NK-92 treated with Interleukin-12 subunit alpha and Interleukin-12 subunit beta, amount 100 ng/mL, for 24 hours (cell line): Measurements from ENCODE around the gene FNDC11.

ENCODE experiments used
- DNase-seq: peaks from one replicate; lab custom pipeline; 2025; lab: John Stamatoyannopoulos, UW

The FNDC11 gene

DNA sequence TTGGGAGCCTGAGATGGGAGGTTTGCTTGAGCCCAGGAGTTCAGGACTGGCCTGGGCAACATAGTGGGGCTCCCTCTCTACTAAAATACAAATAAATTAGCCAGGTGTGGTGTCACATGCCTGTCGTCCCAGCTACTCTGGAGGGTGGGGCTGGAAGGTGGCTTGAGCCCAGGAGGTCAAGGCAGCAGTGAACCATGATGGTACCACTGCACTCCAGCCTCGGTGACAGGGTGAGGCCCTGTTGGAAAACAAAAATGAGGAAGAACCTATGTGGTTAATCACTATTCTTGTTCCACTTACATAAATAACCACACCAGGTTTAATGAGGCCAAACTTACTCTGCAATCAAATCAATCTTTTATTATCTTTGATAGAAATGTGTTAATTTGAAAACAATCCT lies 28.0 kb upstream of the FNDC11 start:
- DNase-seq, result no peak

DNA sequence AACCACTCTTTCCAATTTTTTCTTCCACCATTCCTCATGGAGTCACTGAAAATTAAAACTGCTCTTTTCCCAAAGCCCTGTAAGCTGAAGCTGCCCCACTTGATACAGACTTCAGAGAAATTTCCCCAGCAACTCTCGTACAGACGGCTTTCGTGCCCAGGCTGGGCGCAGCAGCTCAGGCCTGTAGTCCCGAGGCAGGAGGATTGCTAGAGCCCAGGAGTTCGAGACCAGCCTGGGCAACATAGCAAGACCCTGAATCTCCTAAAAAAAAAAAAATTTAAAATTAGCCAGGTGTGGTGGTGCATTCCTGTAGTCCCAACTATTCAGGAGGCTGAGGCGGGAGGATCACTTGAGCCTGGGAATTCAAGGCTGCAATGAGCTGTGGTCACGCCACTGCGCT lies 26.8 kb upstream of the FNDC11 start:
- DNase-seq, result no peak

DNA sequence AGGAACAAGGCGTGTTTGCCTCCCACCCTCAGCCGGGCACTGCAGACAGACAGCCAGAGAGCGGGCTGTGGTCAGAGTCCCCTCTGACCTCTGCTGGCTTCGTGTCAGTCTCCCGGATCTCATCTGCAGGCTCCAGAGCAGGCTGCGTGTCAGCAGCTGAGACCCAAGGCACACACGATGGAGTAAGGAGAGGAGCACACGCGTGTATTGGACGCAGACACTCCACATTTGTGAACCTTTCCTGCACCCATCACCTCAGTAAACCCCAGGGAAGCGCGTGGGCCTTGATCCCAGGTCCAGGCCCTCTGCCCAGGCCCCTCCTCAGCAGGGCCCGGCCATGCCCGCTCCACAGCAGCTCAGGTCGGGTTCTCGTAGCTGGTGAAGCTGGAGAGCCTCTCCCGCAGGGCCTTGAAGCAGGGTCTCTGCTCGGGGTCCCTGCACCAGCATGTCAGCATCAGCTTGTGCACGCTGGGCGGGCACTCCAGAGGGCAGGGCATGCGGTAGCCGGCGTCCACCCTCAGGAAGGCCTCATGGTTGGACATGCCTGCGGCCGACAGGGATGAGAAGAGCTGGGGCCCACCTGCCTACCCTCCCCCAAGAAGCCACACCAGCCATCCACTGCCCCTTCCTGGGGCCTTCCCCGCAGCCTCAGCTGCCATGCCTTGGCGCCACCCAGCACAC lies 24.6 kb upstream of the FNDC11 start:
- DNase-seq, result no peak

DNA sequence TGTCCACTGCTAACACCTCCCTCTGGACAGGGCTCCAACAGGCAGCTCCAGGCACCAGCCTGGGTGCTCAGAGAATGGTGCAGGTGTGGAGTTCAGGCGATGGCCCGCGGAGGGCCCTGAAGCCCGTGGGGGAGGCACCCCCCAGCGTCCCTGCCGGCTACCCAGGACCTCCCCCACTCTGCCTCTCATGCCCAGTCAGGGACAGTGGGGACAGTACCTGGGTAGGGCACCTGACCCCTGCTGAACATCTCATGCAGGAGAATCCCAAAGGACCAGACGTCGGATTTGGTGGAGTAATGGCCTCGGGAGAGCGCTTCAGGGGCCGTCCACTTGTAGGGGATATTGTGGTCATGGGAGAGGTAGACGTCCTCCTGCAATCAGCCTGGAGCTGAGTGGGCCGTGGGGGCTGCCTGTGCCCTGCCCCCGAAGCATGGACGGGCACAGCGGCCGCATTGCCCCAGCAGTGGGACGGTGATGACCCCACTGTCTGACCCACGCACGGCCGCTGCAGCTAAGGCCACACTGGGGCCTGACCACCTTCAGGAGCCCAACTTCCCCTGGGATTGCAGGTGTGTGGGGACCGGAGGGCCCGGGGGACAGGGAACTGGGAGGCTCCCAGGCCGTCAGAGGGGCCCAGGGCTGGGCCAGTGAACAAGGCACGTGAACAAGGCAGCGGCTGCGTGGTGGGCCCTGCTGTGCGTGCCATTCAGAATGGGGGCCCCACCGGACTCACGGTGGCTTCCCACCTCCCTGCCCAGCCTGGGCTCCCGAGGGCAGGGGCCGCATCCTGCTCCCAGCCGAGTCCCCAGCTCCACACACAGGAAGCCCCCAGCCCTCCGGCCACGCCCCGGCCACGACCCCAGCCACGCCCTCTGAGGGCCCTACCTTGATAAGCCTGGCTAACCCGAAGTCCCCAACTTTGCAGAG lies 23.8 kb upstream of the FNDC11 start:
- DNase-seq, result no peak

GRCh38 chr20:63530788-63531160 lies 23.2 kb upstream of the FNDC11 start:
- DNase-seq, result no peak

- no peak for DNase-seq
Measured at GRCh38 chr20:63531686-63532448, 22.1 kb upstream of the FNDC11 start.

- DNase-seq, result no peak
Measured at GRCh38 chr20:63532449-63532971, 21.4 kb upstream of the FNDC11 start.

GRCh38 chr20:63533388-63533787 lies 20.6 kb upstream of the FNDC11 start:
- no peak for DNase-seq

DNA sequence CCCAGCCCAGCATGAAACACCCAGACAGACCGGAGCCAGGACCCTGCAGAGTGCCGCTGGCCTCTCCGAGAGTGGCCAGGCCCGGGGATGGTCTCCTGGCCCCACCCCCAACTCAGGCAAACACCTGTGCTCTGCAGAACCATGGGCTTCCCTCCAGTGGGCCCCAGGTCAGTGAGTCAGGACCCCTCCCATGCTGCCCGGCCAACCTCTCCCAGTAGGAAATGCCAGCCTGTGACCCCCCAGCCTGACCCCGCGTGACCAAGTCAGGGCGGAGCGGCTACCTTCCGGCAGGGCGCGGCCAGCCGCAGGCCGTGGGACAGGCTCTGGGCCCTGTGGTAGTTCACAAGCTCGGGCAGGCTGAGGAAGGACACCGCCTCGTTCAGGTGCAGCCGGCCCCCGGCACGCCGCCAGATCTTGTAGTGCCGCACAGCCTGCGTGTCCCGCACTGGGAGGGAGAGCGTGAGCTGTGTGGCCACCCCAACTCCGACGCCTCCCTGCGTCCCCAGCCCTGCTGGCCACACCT lies 20.0 kb upstream of the FNDC11 start:
- DNase-seq, result no peak

GRCh38 chr20:63534427-63534830 lies 19.5 kb upstream of the FNDC11 start:
- no peak for DNase-seq

DNA sequence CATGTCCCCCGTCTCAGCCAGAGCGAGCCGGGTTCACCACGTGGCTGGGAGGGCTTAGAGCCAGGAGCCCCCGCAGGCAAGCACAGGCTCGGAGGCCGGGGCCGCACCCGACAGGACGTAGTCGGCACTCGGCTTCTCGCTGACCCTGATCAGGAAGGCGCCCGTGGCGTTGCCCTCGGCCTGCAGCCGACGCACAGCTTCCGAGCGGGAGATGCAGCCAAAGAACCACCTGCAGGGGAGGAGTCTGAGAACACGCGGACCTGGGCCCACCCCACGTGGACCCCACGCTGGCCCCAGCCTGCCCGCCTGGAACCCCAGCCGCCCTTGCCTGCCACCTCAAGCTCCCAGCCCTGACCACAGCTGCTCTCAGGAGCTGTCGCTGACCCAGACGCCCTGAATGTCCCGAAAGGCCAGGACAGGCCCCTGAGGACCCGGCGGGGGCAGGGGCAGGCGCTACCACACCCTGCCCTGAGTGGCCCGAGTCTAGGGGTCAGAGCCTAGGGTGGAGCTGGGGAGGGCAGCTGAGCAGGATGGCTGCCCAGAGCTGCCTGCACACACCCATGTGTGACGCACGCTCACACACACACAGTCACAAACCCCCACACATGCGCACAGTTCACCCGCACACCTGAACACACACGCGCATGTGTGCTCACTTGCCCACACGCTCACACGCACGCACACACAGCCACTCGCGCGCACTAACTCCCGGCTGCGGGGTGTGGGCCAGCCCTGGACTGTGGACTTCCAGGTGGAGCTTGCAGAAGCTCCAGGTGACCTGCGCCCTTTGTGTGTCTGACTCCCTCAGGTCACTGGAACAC lies 18.9 kb upstream of the FNDC11 start:
- DNase-seq, result no peak

DNA sequence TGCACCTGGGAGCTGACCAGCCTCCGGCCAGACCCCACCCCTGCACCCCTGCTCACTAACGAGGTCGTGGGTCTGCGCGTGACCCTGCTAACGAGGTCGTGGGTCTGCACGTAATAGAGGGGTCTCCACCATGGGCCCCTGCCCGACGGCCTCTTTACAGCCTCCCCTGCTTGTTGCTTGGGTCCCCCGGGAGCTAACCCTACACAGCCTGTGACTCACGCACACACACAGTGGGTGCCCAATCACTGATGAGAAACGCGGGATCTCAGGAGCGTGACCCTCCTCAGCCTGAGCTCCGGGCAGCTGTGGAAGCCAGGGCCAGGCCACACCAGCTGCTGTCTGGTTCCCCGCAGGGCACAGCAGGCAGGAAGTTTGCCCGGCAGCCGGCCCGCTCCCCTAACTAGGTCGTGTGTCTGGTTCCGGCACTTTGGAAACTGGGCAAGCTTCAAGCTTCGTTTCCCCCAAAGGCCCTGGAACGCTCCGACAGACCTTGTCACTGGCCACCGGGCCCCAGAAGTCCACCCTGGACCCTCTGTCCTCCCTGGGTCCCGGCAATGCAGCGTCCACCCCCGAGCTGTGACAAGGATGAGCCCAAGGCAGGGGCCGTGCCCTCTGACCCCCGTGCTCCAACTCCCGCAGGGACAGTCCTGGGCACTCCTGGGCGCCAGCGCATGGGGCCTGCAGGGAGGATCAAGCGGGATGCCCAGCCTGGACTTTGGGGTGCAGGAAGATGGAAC lies 17.6 kb upstream of the FNDC11 start:
- no peak for DNase-seq

DNA sequence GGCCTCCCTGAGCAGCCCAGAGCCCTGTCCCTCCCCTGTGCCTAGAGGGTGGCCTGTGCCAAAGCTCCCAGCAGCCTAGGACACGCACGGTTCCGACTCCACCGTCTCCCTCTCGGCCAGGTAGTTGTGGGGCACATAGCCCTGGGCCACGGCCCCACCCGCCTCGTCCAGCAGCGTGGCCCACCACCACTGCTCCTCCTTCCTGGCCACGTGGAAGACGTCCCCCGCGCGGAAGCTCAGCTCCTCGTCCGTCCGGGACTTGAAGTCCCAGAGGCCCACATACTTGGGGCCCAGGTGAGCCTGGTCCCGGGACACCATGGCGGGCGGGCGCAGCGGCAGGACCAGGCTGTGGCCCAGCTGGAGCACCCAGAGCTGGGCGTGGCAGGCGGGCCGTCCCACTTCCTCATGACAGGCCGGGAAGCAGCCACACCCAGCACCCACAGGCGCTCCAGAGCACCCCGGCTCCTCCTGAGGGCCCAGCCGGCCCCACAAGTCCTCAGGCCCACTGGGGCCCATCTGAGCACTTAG lies 16.9 kb upstream of the FNDC11 start, which contains the start of gene PTK6:
TSS of gene PTK6 (minus strand) at position 380 of the 528 bp plus-strand sequence. CDS start at position 318, 62 bp downstream.
- DNase-seq, result no peak

- DNase-seq, result peak; percentile 95
Measured at GRCh38 chr20:63537525-63538203, 16.3 kb upstream of the FNDC11 start.

GRCh38 chr20:63538204-63539091 lies 15.5 kb upstream of the FNDC11 start:
- no peak for DNase-seq

DNA sequence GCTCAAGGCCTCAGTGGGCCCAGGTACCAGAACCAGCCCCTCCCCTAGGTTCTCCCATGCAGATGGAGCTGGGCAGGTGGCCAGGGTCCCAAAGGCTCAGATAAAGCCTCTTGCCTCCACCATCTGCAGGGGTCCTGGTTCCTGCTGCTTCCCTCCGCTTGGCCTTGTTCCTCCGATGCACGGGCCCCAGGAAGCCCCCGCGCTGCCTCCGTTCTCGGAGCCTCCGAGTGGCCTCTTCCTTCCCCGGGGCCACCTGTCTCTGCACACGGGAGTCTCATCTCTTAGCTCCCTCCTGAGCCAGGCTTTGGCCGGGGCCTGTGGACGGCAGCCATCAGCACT lies 14.9 kb upstream of the FNDC11 start:
- DNase-seq, result no peak

DNA sequence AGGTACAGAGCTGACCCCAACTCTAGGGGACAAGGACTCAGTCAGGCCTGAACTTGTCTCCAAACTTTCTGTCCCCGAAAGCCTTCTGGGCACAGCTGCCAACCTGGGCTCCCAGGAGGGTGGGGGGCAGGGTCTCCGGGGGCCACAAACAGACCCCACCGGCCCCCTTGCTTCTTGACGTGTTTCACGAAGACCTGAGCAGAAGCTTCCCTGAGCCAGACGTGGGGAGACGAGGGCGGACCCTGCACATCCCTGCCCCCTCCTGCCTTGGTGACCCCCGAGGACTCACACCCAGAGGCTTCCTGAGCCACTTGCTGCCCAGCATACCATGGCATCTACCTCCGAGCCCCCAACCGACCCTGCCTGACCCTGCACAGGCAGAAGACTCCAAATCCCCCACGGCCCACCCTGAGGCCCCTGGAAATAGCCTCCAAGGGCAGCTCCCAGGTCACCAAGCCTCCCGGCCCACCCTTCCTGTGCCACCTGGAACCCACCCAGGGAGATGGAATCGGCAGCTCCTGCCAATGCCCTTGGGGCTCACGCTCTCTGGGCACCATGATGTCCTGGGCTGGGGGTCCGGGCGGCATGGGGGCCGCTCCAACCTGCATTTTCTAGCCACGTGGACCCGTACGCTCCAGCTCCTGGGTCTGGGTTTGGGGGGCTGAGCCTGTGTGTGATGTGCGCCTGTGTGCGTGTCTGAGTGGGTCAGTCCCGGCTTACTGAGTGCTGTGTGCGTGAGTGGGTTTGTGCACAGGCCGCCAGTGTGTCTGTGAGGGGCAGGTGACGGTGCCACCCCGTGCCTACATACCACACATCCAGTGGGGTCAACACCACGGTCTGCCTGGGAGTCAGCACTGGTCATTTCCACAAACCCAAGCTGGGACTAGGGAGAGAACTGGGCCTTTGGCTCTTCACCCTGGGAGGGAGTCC lies 14.3 kb upstream of the FNDC11 start:
- DNase-seq, result no peak
